Esophagus (tissue), 2 donors: ENCODE measurements around the gene CXXC1. TPM values are rescaled to one million over a fixed set of nuclear protein-coding genes. Genes with fewer than 3 reads are reported as not detected.
A peak's percentile ranks its signal among the peaks of the same experiment; 100 is the strongest.
"Not testable (repeated sequence)": the region's sequence is repeated elsewhere in the genome, so short reads cannot be mapped to it uniquely, and the experiment has no call there.

Experiments used
- H3K27ac ChIP-seq, 2 donors: one replicate each; pipeline ENCODE4 v1.5.1; 2013; ENCODE audit warnings: low read depth in 2 of 2, mild to moderate bottlenecking in 2 of 2, inconsistent platforms in 1 of 2, low read length in 1 of 2, moderate library complexity in 1 of 2
- H3K27me3 ChIP-seq, 2 donors: one replicate each; pipeline ENCODE4 v1.6.1; 2013; ENCODE audit warnings: low read length in 2 of 2, control low read depth in 1 of 2, mild to moderate bottlenecking in 1 of 2; ENCODE audit not compliant: insufficient read depth in 2 of 2, control insufficient read depth in 1 of 2
- H3K36me3 ChIP-seq, 2 donors: one replicate each; pipeline ENCODE4 v1.6.1; 2013; ENCODE audit warnings: low read length in 1 of 2; ENCODE audit not compliant: control insufficient read depth in 2 of 2, insufficient read depth in 2 of 2
- H3K4me1 ChIP-seq, 2 donors: one replicate each; pipeline ENCODE4 v1.6.1; 2013; ENCODE audit warnings: low read length in 1 of 2; ENCODE audit not compliant: control insufficient read depth in 2 of 2, insufficient read depth in 2 of 2
- H3K4me3 ChIP-seq, 2 donors: one replicate each; pipeline ENCODE4 v1.5.1; 2013; ENCODE audit warnings: low read length in 2 of 2, mild to moderate bottlenecking in 2 of 2, low read depth in 1 of 2, moderate library complexity in 1 of 2
- H3K9me3 ChIP-seq, 2 donors: one replicate each; pipeline ENCODE4 v1.6.1; 2013; ENCODE audit warnings: mild to moderate bottlenecking in 2 of 2, low read depth in 1 of 2, low read length in 1 of 2, moderate library complexity in 1 of 2; ENCODE audit not compliant: control insufficient read depth in 2 of 2, insufficient read depth in 1 of 2
- WGBS, 2 donors: extraction: QIAGEN DNeasy Blood & Tissue Kit; methylation state at CpG; one replicate each; pipeline ENCODE4 v1.1.7; 2013; 5-methylcytosine and 5-hydroxymethylcytosine counted together
- polyA plus RNA-seq, 2 donors: library from polyadenylated mRNA; stranded (reverse); fragments of 200-250 nt; gene quantifications; one replicate each; pipeline ENCODE4 v1.2.3, GENCODE V29; 2013
- donor health status: healthy with polysubstance abuse.
- donor health status: Bipolar disorder and iron deficiency.

Gene CXXC1
- polyA plus RNA-seq, 2 donors: 51.1 to 81.5 TPM

DNA sequence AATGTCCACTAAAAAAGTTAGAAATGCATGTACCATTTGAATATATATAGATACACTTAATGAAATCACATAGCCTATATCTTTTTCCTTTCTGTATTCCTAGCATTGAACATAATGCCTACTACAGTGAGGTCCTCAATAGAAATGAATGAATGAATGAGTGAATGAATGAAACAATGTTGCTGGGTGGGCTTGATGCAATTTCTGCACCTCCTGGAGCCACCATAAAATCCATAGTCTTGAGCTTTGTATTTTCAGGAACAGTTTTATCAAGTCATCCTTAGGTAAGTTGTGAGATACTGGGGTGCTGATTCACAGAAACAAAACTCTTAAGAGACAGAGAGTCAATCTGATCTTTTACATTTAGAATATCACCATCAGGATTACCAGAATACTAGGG, 24.5 kb downstream of the CXXC1 start:
- Histone ChIP-seq H3K4me3 (no peak overlapping the region), H3K27me3 (no peaks in the 10 kb centered on the region), H3K4me1 (peaks cover 0 to 2% of the 10 kb centered on the region in 2 donors), H3K9me3 (no peaks in the 10 kb centered on the region), H3K27ac (no peak overlapping the region), H3K36me3 (no peaks in the 10 kb centered on the region)

GRCh38 chr18:50250935-50251334, 36.6 kb downstream of the CXXC1 start:
- H3K27me3 ChIP-seq: no peaks in the 10 kb centered on the region
- H3K9me3 ChIP-seq: peaks cover 0 to 2% of the 10 kb centered on the region in 2 donors
- 73 to 84% methylated on average over 3 of the region's 3 CpGs for WGBS, 2 donors
- no peak overlapping the region for H3K4me3 ChIP-seq
- no peak overlapping the region for H3K27ac ChIP-seq
- no peaks in the 10 kb centered on the region for H3K36me3 ChIP-seq
- no peaks in the 10 kb centered on the region for H3K4me1 ChIP-seq

- no peaks in the 10 kb centered on the region for H3K27me3 ChIP-seq
- H3K27ac ChIP-seq: no peak overlapping the region
- H3K36me3 ChIP-seq: no peaks in the 10 kb centered on the region
- H3K4me1 ChIP-seq: no peaks in the 10 kb centered on the region
- H3K9me3 ChIP-seq: peaks cover 0 to 2% of the 10 kb centered on the region in 2 donors
- H3K4me3 ChIP-seq: no peak overlapping the region
These were observed 37.9 kb downstream of the CXXC1 start for GRCh38 chr18:50249576-50249975.

DNA sequence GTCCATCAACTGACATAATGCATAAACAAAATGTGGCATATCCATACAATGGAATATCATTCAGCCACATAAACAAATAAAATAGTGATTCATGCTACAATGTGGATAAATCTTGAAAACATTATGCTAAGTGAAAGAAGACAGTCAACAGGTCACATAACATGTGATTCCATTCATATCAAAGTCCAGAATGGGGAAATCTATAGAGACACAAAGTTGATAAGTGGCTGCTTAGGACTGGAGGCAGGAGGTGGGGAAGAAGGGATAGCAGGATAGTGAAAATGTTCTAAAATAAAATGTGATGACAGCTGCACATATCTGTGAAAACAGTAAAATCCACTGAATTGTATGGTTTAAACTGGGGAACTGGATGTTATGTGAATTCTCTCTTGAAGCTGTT, 39.9 kb downstream of the CXXC1 start:
- Histone ChIP-seq H3K9me3 (peaks cover 0 to 2% of the 10 kb centered on the region in 2 donors), H3K27ac (no peak overlapping the region), H3K36me3 (no peaks in the 10 kb centered on the region), H3K4me1 (no peaks in the 10 kb centered on the region), H3K4me3 (no peak overlapping the region), H3K27me3 (no peaks in the 10 kb centered on the region)

DNA sequence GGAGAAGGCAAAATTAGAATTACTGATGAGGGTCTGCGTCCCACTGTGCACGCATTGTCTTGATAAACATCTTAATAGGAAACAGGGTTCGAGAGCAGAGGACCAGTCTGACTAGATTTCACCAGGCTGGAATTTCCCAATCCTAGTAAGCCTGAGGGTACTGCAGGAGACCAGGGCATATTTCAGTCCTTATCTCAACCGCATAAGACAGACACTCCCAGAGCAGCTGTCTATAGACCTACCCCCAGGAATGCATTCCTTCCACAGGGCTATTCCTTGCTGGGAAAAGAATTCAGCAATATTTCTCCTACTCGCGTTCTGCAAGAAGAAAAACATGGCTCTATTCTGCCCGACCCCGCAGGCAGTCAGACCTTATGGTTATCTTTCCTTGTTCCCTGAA, 45.7 kb downstream of the CXXC1 start:
- H3K4me3 ChIP-seq, H3K9me3 ChIP-seq, H3K4me1 ChIP-seq, H3K36me3 ChIP-seq, H3K27ac ChIP-seq, H3K27me3 ChIP-seq: not testable (repeated sequence)
- WGBS, 2 donors: 80 to 87% methylated on average over 8 of the region's 8 CpGs

DNA sequence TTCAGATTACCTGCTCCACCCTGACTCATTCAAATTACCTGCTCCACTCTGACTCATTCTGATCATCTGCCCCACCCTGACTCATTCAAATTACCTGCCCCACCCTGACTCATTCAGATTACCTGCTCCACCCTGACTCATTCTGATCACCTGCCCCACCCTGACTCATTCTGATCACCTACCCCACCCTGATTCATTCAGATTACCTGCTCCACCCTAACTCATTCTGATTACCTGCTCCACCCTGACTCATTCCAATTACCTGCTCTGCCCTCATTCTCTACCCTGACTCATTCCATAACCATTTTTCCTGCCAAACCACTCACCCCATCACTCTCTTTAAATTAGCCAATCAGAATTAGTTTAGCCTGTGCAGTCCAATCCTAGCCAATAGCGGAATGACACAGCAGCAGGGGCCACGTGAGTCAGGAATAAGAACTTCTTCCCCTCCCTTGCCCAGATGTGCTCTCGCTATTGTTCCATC, 47.4 kb downstream of the CXXC1 start:
- WGBS, 2 donors: 74 to 81% methylated on average over 3 of the region's 3 CpGs
- Histone ChIP-seq H3K9me3 (no peaks in the 10 kb centered on the region), H3K27ac (peak overlapping the region; percentile 5 to 76), H3K27me3 (no peaks in the 10 kb centered on the region), H3K4me3 (no peak overlapping the region), H3K4me1 (no peaks in the 10 kb centered on the region), H3K36me3 (no peaks in the 10 kb centered on the region)

GRCh38 chr18:50232419-50232818, 55.1 kb downstream of the CXXC1 start:
- WGBS, 2 donors: 62 to 72% methylated on average over 2 of the region's 2 CpGs
- Histone ChIP-seq H3K9me3 (no peaks in the 10 kb centered on the region), H3K4me3 (no peak overlapping the region), H3K27ac (no peak overlapping the region), H3K27me3 (no peaks in the 10 kb centered on the region), H3K36me3 (no peaks in the 10 kb centered on the region), H3K4me1 (no peaks in the 10 kb centered on the region)

Other genes with a start within 250 kb of the CXXC1 start
- 10 to 100 TPM; 35.3 to 38.5 TPM for gene MYO5B, start 92.5 kb downstream of the CXXC1 start, polyA plus RNA-seq
- gene CFAP53, start 21.2 kb downstream of the CXXC1 start, polyA plus RNA-seq: under 1 TPM; 0.13 to 0.33 TPM
- gene MBD1, start 6.2 kb downstream of the CXXC1 start, polyA plus RNA-seq: 10 to 100 TPM; 32.5 to 34.8 TPM
- 1 to 10 TPM; 2.4 to 3.1 TPM for gene SKA1, start 87.4 kb upstream of the CXXC1 start, polyA plus RNA-seq